Measurements from ENCODE around the gene GLP1R.

The GLP1R gene

DNA sequence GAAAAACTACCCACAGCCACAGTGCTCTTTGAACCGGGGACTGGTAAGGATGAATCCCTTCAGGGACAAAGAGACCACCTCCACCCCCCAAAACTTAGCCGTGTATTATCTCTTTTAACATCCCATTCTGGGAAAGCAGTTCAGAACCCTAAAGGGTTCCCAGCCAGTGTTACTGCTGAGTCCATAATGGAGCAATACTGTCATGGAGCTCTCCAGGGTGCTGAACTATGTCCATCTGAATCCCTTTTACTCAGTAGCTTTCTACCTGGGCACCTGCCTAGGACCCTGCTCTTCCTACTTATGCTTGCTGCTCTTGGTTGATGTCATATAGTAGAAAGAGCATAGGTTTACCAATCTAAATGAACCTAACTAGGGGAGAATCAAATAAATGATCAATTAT, 88.7 kb downstream of the GLP1R start:
- TF ChIP-seq, protein P1, sequence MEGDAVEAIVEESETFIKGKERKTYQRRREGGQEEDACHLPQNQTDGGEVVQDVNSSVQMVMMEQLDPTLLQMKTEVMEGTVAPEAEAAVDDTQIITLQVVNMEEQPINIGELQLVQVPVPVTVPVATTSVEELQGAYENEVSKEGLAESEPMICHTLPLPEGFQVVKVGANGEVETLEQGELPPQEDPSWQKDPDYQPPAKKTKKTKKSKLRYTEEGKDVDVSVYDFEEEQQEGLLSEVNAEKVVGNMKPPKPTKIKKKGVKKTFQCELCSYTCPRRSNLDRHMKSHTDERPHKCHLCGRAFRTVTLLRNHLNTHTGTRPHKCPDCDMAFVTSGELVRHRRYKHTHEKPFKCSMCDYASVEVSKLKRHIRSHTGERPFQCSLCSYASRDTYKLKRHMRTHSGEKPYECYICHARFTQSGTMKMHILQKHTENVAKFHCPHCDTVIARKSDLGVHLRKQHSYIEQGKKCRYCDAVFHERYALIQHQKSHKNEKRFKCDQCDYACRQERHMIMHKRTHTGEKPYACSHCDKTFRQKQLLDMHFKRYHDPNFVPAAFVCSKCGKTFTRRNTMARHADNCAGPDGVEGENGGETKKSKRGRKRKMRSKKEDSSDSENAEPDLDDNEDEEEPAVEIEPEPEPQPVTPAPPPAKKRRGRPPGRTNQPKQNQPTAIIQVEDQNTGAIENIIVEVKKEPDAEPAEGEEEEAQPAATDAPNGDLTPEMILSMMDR (IDR thresholded peaks at IDR 0.05; ENCODE audit: insufficient read depth, low read depth, low read length, missing control alignments) = no peak
- H3K4me3 ChIP-seq (ENCODE audit: low read length) = no peak overlapping the region
- peak; percentile 71 for DNase-seq (ENCODE audit: low read depth)

All from epithelial cell of esophagus (primary cell).